Stimulated activated naive CD8-positive, alpha-beta T cell treated with anti-CD3 and anti-CD28 coated beads, Interleukin-15, Interleukin-2, amounts not matched to agents 100 U/mL and 50 U/mL, for 24 hours (primary cell): Measurements from ENCODE around the gene GPRIN2.

ENCODE experiments used
- ATAC-seq: fragments of 150-1000 bp; cut with Tn5 transposase; one replicate; pipeline ENCODE4 v1.10.0; 2021
- DNase-seq: peaks from one replicate; pipeline ENCODE4 v3.0.0; 2021

GPRIN2 gene

DNA sequence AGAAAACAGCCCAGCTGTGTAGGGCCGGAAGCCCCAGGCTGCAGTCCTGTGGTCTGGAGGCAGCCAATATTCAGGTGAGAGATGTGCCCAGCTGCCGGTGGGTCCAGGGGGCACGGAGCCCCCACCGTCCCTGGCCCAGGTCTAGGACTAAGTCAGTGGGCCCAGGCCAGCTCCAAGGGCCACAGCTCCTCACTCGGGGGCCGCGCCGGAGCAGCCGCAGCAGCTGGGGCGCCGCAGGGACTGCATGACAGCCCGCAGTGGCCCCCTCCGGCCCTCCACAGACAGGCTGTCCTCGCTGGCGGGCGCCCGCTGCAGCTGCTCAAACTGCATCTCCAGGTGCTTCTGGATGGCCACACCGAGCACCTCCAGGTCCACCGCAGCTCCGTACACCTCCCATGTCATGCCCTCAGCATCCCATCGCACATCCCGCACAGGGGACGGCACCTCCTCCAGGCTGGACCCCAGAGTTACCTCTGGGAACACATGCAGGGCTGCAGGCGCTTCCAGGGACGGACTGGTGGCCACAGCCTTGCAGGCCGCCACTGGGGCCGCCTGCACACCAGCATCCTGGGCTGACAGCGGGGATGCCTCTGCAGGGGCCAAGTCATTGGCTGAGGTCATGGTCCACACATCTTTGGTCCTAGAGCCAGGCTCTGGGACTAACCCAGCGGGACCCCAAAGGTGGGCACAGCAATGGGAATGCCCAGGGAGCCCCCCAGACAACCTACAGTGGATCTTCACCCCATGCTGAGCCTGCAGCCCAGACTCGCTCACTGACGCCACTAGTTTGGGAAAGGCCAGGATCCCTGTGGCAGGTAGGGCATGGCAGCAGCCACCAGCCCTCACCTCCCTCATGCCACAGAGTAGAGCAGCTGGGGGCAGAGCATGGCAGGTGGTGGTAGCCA, 7.0 kb downstream of the GPRIN2 start:
- ATAC-seq (no peak), DNase-seq (no peak)

- ATAC-seq = no peak
Observed at GRCh38 chr10:46548498-46549090, 7.9 kb downstream of the GPRIN2 start.

GRCh38 chr10:46547541-46548497, 8.6 kb downstream of the GPRIN2 start:
- ATAC-seq (no peak), DNase-seq (peak; percentile 2)

More at GRCh38 chr10:46548498-46549090, 7.9 kb downstream of the GPRIN2 start:
- DNase-seq = no peak

GRCh38 chr10:46546591-46547540, 9.6 kb downstream of the GPRIN2 start:
- DNase-seq (peak; percentile 3), ATAC-seq (no peak)

DNA sequence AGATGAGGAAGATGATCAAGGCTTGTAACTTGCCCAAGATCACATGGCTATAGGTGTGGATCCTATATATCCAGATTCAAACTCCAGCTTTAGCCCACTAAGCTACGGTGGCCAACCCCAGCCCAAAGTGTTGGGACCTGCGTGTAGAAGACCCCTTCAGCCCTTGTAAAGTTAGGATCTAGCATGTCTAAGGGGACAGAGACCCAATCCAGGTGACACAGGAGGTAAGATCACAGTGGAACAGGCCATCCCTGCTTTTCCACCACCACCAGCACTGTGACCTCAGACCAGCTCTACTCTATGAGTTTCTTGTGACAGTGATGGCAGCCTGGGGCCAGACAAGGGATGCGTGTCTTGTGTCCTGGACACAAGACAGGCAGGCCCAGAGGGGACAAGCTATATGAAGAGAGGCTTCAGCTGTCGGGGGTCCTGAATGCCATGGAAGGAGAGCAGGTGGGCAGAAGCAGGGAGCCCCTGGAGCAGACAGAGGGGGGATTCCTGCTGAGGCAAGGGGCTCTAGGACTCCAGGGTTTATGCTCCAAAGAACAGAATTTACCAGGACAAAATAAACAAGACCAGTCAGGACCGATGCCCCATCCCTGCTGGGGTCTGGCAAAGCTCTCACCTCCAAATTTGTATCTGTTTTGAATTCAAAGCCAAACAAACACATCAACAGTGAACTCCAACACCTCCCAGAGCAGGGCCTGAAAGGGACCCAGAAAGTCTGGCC, 10.4 kb downstream of the GPRIN2 start:
- ATAC-seq (no peak), DNase-seq (peak; percentile 3)

- DNase-seq = peak; percentile 8
- ATAC-seq = no peak
Observed at GRCh38 chr10:46544989-46545791, 11.3 kb downstream of the GPRIN2 start.

DNA sequence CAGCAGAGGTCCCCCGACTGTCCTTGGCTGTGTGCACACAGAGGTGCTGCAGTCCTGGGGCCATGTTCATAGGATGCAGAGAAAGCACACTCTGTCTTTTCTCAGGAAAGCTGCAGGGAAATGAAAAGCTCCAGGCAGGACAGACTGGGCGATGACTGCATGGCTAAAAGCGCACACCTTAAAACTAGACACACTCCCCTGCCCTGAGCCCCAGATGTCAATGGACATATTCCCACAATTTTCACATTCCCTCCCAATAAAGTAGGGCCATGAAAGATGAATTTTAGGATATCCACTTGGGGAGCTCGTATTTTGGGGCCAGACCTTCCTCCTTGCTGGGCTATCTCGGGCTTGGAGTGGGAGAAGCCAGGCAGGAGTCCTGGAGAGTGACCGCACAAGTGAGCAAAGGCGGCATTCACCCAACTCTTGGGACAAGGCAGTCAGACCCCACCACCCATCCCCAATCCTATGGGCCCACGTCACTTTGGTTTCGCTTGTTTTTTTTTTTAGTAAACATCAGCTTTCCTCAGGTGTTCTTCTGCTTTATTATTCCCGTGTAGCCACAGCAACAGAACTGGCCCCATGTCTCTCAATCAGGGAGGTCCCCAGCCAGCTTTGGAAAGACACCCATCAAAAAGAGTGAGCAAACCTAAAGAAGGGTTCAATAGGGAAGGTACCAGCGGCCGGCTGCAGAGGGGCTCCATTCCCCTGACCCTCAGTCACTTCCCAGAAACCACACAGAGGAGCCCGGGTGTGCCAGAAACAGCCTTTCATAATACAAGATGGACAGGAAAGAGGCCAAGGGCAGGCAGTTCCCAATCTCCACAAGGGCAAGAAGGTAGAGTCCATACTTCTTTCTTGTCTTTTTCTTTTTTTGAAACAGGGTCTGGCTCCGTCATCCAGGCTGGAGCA, 12.7 kb downstream of the GPRIN2 start:
- DNase-seq (peak; percentile 1), ATAC-seq (no peak)

- ATAC-seq = no peak
- DNase-seq = peak; percentile 3
Observed at GRCh38 chr10:46542567-46543465, 13.6 kb downstream of the GPRIN2 start.

DNA sequence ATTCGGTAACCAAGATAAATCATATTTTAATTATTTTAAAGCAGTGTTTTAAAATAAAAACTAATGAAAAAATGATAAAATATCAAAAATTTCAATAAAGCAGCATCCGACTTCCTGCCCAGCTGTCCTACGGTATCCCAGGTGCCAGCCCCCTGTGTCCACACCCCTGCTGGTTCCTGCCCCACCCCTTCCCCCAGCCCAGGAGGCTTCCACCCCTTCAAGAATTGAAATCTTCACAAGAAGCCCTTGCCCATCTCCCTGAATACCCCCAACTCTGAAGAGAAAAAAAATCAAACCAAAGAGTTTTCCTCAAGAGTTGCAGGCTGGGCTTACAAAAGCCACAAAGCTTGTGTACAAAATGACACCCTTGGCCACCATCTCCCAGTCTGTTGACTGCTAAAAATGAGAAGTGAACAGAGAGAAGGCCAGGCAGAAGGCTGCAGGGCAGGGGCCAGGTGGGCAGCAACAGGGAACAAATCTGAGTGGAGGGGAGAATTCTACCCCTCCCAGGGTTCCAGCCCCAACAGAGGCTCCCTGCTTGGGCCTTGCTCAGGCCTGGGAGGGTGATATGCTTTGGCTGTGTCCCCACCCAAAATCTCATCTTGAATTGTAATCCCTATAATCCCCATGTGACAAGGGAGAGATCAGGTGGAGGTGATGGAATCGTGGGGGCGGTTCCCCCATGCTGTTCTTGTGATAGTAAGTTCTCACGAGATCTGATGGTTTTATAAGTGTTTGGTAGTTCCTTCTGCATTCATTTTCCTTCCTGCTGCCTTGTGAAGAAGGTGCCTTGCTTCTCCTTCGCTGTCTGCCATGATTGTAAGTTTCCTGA, 14.5 kb downstream of the GPRIN2 start:
- DNase-seq = peak; percentile 3
- ATAC-seq = no peak

- ATAC-seq (no peak), DNase-seq (peak; percentile 25)
Observed at GRCh38 chr10:46541017-46541661, 15.3 kb downstream of the GPRIN2 start.

DNA sequence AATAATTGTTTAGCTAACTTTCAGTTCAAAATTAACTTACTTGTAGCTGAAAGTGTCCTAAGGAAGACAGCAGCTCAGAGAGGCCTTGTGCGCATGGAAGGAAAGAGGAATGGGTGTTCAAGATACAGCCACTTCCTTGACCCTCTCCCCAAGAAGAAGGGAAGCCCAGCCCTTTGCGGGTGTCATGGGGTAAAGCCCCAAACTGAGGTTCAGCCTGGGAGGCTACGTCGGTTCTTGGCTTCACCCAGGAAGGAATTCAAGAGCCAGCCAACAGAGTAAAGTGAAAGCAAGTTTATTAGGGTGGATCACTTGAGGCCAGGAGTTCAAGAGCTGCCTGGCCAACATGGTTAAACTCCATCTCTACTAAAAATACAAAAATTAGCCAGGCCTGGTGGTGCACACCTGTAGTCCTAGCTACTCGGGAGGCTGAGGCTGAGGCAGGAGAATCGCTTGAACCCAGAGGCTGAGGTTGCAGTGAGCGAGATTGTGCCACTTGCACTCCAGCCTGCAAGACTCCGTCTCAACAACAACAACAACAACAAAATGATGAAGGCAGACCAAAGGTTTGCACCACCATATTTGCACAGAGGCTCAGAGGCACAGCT, 15.9 kb downstream of the GPRIN2 start:
- ATAC-seq (no peak), DNase-seq (peak; percentile 3)

DNA sequence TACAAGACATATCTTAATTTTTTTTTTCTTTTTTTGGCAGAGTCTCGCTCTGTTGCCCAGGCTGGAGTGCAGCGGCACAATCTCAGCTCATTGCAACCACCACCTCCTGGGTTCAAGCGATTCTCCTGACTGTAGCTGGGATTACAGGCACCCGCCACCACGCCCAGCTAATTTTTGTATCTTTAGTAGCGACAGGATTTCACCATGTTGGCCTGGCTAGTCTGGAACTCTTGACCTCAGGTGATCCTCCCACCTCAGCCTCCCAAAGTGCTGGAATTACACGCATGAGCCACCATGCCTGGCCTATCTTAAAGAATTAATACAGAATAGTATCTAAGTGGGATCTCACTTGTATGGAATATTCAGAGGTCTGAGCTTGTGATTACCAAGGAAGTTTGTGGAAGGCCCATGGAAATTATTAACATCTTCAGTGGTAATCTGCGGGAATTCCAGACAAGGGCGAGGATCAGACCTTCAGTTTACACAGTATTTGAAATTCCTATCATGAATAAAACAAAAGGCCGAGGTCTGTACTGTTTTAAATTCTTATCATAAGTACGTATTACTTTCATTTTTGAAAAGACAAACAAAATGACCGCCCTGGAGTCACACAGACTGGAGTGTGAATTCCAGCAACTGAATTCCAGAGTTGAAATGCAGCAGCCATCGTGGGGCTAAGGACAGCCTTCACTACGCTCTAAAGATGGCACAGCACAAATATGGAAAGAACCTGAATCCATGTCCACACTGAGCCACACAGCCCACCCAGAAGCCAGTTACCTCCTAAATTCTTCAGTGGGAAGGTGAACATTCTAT, 16.7 kb downstream of the GPRIN2 start:
- DNase-seq (peak; percentile 0), ATAC-seq (no peak)

- DNase-seq (no peak), ATAC-seq (no peak)
Observed at GRCh38 chr10:46538717-46539426, 17.6 kb downstream of the GPRIN2 start.

GRCh38 chr10:46538155-46538554, 18.3 kb downstream of the GPRIN2 start:
- ATAC-seq (no peak), DNase-seq (no peak)
